Activated CD4-positive, CD25-positive, alpha-beta regulatory T cell treated with anti-CD3 and anti-CD28 coated beads, Interleukin-2, amount 50 U/mL, for 72 hours (primary cell): Measurements from ENCODE around the gene DGKI.

ENCODE experiments used
- DNase-seq: peaks from one replicate; pipeline ENCODE4 v3.0.0; 2021

DGKI gene

DNA sequence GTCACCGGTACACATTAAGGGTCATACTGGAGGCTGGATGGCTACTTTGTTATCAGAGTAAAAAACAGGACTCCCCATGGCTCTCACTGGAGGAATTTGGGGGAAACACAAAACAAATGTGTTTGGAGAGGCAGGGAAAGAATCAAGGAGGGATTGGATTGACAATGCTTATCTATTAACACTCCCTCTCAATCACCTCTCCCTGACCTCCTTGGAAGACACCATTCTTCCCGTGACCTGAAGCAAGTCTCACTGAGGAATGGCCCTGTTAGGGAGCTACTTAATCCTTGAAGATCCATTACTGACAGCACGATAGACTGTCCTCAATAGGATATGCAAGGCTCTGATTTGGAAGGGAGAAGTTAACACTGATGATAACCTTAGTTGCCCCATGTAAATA is 261.2 kb downstream of the DGKI start:
- no peak for DNase-seq

DNA sequence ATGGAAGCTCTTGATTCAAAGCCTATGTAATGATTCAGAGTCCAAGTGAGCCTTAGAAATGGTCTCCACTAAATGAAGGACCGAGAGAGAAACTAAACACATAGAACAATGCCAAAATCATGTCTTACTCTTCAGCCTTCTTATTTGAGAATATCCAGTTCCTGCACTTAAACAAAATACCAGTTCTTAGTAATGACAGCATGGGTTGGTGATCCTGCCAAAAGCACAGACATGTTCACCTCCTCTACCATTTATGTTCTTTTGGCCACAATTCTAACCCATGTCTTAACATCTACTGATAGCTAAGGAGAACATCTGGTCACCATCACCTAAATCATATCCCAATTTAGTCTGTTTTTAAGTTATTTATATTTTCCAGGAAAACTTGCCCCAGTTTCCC is 263.6 kb downstream of the DGKI start:
- DNase-seq = no peak

DNA sequence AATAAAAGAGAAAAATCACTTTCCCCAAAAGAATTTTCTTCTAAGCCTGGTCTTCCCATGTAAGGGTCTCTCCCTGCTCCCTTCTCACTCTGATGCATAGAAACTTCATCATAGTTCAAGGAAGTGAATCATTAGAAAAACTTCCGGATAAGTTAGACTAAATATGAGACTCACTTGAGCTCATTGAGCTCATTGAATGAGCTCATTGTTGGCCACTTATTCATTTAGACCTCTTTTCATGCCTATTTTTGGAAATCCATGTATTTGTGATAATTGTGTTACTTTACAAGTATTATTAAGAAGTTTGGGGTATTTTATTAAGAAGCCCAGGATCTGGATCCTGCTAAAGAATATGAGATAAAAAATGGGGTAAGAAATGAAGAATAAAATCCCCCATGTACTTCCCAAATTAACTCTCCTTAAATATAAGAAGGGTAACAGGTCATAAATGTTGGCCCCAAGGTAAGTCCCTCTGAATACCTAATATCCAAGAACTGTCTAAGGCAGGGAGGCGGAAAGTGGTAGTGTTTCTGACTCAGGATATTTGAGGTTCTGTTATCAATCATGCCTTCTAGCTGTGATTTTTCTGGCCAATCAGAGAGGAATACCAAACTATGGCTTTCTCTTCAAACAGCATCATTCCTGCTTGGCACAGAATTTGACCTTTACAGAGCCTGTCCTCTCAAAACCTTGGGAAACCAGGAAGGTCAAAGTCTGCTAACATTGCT is 266.7 kb downstream of the DGKI start:
- no peak for DNase-seq

DNA sequence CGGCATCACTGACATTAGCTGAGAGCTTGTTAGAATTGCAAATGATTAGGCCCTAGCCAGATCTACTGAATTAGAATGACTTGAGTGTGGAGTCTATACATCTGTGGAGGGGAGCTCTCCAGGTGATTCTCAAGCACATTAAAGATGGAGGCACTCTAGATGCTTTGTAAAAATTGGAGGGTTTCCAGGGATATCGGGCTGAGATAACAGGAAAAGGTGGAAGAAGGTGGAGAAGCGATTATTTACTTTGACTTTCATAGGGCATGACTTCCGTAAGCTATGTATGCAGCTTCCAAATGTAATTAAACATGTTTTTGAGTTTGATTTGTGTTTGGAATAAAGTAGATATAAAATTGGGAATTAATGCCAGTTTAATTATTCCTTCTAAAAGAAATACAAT is 268.2 kb downstream of the DGKI start:
- DNase-seq = no peak

DNA sequence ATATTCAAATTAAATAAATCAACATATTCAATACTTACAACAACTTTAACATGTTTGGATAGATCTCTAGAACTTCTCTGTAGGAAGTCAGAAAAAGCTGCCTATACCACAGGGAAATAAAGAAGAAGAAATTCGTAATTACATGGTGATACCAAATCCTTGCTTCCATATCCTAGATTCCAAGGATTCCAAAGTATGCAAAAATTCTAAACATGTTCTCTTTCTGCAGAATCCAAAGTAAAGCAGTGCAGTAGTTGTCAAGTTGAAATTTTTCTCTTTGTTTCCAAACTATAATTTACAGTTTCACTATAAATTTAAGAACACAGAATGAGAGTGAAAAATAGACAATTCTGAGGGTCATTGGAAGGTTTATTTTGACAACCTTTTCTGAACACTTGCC is 269.6 kb downstream of the DGKI start:
- DNase-seq = no peak

DNA sequence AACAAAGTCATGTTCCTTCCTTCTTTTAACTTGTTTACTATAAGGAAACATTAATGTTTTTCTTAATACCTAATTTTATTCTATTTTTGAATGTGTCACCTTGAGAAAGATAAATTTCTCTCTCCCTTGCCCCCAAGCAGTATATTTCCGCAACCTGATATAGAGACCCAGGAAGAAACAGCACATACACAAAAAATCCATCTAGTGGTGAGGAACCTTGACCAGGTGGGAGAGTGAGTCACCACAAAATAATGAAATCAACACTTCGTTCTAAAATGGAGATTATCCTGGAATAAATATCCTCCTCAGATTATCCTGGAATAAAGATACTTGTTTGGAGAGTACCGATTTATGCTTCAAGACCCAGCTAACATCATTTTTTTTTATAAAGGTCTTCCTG is 270.3 kb downstream of the DGKI start:
- no peak for DNase-seq

DNA sequence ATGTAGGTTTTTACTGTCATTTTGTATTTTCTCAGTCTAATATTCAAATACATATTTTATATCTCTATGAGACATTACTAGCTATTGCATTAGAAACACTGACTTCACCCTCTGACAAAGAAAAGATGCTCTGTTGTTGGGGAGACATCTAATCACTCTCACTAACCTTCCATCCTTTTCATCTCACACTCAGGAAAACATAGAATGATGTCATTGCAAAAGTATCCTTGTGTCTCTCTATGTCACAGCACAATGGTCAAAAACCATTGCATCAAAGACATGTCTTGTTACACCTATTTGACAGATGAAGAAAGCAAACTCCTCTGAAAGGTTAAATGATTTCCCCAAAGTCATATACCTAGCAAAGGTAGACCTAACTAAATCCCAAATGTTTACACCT is 272.0 kb downstream of the DGKI start:
- no peak for DNase-seq

DNA sequence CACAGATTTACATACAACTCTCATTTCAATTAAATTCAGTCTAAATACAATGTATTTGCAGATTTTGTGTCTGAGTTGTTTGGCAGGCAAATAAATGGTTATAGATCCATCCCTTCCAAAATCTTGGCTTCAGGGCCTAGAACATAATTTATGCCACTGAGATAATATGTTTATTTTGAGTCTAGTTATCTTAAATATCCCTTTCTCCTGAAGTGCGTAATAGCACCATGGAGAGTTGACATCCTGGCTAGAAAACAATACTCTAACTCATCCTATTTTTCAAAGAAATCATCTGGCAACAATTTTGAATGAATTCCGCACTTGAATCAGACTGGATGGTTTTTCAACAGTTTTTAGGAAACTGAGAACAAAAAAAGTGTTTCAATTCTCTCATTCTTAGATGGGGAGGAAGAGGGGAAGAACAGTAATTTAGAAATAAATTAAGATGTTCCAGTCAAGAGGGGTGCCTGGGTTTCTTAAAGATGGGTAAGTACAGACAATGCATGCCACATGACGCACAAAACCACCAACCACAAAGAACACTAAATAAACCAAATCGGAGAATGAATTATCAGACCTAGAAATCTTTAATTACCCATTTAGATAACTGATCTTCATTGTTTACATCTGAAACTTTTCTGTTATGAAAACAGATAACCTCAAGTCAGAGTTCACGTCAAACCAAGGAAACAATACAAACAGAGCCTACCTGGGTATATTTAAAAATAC is 274.6 kb downstream of the DGKI start:
- no peak for DNase-seq

DNA sequence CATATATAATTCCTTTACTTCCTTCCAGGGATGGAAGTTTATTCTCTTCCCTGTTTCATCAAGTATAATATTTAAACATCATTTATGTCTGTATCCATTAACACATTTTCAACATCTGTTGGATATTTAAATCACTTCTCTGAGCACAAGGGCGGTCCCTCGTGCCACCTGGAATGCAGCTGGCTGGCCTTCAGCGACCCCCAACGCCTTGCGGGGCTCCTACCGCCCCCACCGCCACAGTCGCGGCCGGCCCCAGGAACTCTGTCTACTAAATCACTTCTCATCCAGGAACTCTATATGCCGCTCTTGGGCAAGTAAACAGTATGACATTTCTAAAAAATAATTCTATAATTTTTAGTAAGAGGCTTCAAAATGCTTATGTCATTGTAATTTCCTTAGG is 282.1 kb downstream of the DGKI start:
- no peak for DNase-seq

DNA sequence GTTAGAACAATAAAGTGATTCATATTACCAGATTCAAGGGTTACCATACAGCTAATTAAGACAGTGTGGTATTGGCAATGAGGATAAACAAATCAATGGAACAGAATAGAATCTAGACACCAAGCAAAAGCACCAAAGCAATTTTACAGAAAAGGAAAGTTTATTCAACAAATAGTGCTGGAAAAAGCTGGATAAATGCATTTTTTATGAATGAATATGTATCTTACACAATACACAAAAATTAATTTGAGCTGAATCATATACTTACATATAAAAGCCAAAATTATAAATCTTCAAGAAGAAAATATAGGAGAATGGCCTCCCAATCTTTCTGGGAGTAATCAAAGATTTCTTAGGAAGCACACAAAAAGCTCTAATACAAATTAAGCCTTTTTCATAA is 282.8 kb downstream of the DGKI start:
- no peak for DNase-seq

DNA sequence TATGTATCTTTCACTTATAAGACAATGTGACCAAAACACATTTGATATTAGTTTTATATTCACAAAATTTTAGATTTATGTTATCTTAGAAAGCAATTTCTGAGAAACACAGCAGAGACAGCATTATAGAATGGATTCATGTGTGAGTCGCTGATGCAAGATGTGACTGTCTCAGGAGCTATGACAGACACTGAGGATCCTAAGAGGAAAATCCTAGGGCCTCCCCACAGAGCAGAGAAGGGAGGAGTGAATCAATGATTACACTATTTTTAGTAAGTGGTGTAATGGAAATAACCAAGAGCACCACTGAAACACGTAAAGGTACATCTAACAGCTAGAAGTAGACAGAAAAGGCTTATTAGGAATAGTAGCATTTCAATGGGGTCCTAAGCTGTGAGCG is 299.3 kb downstream of the DGKI start:
- DNase-seq = no peak

DNA sequence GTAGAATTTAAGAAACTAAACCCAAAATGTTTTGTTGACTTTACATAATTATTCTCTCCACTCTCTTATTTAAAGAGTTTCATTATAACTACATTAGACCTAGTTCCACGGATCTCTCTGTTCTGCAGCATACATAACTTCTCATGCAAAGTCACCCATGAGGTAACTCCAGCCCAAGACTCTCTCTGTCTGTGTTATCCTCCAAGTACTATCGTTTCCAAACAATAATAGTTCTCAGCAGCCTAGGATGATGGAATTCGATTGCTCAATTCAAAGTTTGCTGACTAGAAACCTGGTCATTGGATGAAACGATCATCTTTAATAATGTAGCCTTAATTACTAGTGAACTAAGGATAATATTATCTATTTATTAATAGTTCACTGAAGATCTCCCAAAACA is 300.1 kb downstream of the DGKI start:
- no peak for DNase-seq

DNA sequence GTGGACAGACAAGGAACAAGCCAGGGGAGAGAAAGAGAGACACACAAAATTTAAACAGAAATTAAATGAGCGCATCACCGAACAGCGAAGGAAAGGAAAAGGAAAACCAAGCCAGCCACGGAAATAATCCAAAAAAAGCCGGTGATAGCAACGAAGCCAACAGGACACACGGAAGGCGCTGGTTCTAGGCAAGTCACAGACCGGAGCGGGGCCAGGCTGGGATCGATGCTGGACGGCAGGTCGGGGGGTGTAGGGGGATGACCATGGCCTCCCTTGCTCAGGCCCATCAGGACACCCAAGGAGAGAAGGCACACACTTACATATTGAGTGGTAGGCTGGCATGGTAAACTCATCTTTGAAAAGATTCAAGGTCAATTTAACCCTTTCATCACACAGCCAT is 300.8 kb downstream of the DGKI start:
- DNase-seq = no peak

DNA sequence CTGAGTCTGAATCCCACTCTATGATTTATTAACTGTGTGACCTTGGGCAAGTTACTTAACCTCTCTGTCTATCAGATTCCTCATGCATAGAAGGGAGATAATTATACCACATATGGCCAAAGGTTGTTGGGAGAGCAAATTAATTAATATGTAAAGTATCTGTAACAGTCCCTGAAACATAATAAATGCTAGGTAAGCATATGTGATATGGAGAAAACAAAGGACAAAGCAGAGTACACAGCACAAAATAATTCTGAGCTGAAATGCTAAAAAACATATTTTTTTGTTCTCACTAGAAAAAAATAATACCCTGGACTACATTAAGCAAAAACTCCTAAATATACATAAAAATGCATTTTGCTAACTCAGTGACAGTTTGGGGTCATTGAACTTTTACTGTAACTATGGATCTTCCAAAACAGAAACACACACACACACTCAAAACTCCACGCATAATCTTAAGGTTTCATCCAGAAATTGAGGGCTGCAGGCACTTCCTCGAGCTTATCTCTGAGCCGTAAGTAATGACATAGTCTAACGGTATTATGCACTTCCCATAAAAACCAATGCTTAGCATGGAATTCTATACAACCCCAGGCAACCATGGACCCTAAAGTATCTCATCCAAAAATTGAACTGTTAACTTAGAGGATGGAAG is 301.6 kb downstream of the DGKI start:
- no peak for DNase-seq

DNA sequence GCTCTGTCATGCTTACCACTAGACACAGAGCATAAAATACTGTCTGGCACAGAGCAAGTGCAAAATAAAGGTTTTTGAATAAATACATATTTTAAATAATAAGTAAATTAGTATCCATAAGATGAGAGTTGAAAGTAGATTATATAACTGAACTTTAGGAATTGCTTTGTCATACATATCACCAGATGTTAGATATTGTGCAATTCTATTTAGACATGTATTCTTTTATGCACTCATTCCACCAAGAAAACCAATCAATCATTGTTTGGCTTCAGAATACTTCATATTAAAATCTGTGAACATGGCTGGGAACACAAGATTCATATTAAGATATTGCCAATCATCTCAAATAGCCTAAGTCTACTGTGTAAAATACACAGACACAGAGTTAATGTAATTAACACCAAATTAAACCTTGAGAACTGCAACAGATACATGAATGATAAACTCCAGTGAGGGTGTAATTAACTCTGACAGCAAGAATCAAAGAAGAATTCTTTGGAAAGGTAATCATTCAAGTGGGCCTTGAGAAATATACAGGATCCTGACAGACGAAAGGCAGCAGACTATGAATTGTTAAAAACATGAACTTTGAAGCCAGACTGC is 302.2 kb downstream of the DGKI start:
- no peak for DNase-seq

DNA sequence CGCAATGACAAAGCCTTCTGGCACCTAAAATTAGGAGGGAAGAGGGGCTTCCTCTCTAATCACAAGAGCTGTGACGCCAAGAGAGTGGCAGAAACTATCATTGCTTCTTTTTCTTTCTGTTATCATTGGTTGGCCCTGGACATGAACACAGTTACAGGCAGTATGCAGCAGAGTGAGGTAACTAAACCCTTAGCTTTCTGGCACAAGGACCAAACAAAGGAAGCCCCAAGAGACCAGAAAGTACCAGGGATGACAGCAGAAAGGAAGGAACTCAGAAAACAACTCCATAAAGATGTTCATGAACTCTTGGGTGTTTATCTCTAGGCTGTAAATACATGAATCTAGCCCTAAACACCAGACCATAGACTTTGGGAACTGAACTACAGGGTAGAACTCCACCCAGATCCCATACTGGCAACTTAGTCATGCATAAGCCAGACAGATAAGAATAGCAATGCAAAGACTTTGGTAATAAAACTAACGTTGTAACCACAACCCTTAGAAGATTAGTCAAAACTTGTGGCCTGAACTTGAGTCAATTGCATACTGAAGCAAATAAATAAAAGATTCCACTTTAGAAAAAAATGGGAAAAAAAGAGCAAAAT is 307.6 kb downstream of the DGKI start:
- DNase-seq = no peak

DNA sequence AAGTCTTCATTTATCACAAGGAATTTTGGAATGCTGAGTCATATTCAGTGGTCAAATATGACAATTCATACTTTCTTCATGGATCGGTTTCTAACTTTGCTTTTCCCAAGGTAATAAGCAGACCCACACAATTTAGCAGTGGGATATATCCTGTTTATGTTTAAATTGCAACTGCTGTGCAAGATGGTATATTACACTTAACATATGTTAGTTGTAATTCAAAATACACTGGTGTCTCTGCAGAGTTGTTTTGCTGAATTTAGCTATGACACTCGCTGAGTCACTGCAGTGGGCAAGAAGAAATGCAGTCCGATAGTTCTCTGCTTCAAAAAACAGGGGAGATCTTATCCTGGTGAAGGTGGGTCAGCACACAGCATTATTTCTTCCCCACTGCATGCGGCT is 308.4 kb downstream of the DGKI start:
- no peak for DNase-seq

DNA sequence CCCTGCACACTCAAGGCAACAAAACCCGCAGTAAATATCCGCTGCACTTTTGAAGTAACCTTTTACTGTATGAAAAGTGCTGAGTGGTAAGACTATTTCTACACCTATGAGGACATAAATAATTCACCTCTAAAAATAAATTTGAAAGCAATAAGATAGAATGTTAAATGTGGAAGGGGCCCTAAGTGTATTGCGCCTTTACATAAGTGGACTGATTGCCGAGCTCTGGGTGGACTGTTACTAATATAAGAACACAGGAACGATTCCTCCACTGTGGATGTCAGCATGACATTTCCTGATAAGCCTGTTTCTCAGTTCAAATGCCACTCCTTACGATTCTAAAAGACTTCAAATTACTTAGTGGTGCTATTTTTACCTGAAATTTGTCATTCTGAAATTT is 311.2 kb downstream of the DGKI start:
- no peak for DNase-seq

DNA sequence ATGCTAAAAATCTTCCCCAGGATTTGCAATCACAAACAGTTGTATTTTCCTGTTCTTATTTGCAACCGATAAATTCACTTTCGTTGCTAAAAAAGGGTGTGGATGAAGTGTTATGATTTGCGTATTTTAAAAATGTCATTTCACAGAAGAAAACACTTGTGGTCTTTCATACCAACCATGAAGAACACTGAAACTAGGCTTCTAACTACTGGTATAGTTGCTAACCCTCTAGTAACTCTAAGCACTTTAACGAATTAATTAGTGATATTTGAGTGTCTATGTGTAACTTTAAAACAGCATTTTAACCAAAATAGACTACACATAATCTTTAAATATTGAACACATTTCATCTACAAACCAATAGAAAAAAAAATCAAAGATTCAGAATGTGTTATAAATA is 315.1 kb downstream of the DGKI start:
- DNase-seq = no peak

DNA sequence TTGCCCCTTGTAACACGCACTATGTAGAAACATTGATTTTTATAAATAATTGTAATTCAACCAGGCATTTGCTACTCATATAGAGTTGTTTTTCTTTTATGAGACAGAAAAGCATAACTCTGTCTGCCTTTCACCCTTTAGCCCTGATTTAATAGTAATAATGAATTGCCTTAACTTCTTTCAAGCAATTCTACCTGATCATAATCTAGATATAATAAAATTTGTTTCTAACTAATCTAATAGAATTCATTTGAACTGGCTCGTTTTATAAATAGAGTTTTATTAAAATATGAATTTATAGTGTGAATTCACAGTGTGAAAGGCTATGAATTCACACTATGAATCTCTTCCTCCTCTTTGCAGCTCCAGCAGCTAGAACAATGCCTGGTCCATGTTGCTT is 319.1 kb downstream of the DGKI start:
- DNase-seq = no peak

DNA sequence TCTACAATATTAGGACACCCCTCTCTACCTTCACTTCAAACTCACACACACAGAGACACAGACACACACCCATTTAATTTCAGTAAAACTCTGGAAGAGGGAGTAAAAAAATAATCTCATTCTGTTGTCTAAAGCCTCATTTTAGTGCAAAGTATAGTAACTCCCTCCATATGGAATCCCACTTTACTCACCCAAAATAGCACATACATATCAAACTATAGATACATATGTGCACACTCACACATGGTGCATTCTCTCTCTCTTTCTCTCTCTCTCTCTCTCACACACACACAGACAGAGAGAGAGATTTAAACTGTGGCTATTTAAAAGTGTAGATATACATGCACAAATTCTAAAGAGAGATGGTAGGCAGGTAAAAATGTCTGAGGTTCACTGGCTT is 323.6 kb downstream of the DGKI start:
- DNase-seq = no peak

DNA sequence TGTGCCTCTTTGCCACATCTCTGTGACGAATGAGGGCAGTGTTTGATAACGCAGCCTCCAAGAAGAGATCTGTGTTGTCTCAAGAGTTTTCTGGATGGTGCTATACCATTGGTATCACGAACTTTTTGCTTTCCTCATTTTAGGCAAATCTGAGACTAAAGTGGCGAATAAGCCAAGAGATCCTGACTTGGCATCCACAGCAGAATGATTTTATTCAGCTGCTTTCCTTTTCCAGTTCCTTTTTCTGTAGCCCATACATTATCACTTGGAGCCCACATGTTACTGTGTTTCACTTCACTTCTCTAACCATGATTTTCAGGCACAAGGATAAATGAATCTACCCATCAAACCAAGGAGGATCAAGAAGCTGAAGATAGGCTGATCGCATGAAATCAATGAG is 325.3 kb downstream of the DGKI start:
- DNase-seq = no peak

DNA sequence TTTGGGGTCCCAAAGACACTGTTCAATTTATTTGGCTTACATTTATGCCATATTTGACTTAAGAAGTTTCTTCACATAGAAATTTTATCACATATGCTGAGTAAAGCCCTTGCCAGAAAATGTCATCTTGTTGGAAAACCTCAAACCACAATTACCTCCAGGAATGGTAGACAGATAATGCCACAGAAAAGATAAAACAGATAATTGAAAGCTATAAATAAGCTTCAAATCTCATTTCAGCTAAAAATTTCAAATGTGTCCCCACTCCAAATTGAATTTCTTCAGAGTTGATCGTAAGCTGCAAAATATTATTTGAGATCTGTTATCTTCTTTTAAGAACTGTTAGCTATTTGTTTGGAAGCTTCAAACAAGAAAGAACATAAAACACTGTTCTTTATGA is 326.8 kb downstream of the DGKI start:
- DNase-seq = no peak
